GM20431 (cell line): ENCODE measurements around the gene KCNQ1.
"Not testable (repeated sequence)": the region's sequence is repeated elsewhere in the genome, so short reads cannot be mapped to it uniquely, and the experiment has no call there.

Experiments used
- in situ Hi-C: fragments of 300-500 bp; cut with MseI, MboI; formaldehyde crosslinking; loops from one replicate; pipeline ENCODE4 v1.15.0; 2020; ENCODE audit warnings: low sequenced_read_pairs; ENCODE audit not compliant: unreplicated experiment

The KCNQ1 gene

GRCh38 chr11:2590965-2591754 lies 146.4 kb downstream of the KCNQ1 start:
- in situ Hi-C loops = no loop called here

DNA sequence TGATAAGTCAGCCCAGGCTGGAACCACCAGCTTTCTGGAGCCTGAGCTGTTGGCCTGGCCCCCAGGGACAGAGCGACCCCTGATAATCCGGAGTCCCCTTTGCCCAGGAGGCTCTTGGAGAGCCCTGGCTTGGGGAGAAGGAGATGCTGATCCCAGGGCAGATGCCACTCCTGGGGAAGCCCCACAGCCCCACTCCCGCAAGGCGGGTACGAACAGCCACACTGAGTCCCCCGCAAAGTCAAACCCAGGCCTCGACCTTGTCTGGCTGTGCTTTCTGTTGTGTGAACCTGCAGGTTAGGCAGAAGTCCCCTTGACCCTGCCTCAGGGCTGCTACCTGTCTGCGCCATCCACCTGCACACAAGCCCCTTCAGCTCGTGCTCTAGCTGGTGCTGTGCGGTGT lies 147.0 kb downstream of the KCNQ1 start:
- in situ Hi-C loops = no loop called here

GRCh38 chr11:2592559-2593392 lies 148.0 kb downstream of the KCNQ1 start:
- in situ Hi-C loops = no loop called here

GRCh38 chr11:2593393-2593950 lies 148.7 kb downstream of the KCNQ1 start:
- in situ Hi-C loops = no loop called here

- in situ Hi-C loops = no loop called here
These were observed 149.5 kb downstream of the KCNQ1 start for GRCh38 chr11:2594267-2594666.

DNA sequence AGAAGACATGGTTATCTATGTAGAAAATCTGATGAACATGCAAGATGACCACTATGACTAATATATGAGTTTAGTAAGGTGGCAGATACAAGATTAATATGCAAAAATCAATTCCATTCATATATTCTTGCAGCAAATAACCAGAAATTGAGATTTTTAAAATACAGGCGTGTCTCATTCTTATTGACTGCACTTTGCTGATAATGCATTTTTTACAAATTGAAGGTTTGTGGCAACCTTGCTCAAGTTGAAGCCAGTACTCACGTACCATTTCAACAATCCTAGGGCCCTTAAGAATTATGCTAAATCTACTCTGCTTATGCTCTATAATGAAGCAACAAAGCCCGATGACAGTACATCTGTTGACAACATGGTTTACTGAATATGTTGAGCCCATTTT lies 150.4 kb downstream of the KCNQ1 start:
- in situ Hi-C loops = no loop called here

- in situ Hi-C loops = no loop called here
These were observed 154.9 kb downstream of the KCNQ1 start for GRCh38 chr11:2599561-2600189.

DNA sequence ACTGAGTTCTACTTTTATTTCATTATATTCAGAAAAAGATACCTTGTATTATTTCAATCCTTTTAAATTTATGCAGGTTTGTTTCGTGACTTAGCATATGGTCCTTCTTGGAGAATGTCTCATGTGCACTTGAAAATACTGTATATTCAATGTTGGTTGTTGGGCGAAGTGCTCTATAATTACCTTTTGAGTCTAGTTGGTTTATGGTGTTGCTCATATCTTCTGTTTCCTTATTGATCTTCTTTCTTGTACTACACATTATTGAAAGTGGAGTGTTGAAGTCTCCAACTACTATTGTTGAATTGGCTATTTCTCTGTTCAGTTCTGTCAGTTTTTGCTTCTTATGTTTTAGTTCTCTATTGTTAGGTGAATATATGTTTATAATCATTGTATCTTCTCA lies 164.5 kb downstream of the KCNQ1 start:
- in situ Hi-C loops = no loop called here

- in situ Hi-C loops = no loop called here
These were observed 168.2 kb downstream of the KCNQ1 start for GRCh38 chr11:2612884-2613571.

- in situ Hi-C loops = no loop called here
These were observed 177.1 kb downstream of the KCNQ1 start for GRCh38 chr11:2621894-2622293.

DNA sequence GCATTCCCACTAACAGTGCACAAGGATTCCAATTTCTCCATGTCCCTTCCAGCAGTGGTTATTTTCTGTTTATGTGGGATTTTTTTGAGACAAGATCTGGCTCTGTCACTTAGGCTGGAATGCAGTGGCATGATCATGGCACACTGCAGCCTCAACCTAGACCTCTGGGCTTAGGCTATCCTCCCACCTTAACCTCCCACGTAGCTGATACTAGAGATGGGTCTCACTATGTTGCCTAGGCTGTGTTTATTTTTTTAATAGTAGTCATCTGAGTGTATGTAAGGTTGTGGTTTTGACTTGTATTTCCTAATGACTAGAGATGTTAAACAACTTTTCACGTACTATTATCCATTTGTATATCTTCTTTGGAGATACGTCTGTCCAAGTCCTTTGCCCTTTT lies 180.4 kb downstream of the KCNQ1 start:
- in situ Hi-C loops = no loop called here

DNA sequence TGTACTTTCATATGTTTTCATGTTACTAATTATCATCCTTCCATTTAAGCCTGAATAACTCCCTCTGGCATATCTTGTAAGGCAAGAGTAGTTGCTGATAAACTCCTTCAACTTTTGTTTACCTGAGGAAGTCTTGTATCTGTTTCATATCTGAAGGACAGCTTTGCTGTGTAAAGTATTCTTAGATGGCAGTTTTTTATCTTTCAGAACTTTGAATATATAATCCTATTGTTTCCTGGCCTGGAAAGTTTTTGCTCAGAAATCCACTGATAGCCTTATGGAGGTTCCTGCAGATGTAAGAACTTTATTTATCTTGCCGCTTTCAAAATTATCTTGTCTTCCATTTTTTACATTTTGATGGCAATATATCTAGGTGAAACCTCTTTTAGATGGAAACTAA lies 185.9 kb downstream of the KCNQ1 start:
- in situ Hi-C loops = no loop called here

GRCh38 chr11:2631161-2631560 lies 186.4 kb downstream of the KCNQ1 start:
- in situ Hi-C loops = no loop called here

DNA sequence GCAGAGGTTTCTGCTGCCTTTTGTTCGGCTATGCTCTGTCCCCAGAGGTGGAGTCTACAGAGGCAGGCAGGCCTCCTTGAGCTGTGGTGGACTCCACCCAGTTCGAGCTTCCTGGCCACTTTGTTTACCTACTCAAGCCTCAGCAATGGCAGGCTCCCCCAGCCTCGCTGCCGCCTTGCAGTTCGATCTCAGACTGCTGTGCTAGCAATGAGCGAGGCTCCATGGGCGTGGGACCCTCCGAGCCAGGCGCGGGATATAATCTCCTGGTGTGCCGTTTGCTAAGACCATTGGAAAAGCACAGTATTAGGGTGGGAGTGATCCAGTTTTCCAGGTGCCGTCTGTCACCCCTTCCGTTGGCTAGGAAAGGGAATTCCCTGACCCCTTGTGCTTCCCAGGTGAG lies 195.0 kb downstream of the KCNQ1 start:
- in situ Hi-C loops = not testable (repeated sequence)

DNA sequence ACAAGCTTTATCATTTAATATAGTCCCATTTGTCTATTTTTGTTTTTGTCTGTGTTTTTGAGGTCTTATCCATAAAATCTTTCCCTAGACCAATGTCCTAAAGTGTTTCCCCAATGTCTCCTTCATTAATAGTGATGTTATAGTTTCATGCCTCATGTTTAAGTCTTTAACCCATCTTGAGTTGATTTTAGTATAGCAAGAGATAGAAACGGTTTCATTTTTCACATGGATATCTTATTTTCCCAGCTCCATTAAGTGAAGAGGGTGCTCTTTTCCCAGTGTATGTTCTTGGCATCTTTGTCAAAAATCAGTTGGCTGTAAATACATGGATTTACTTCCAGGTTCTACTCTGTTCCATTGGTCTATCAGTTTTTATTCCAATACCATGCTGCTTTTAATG lies 196.8 kb downstream of the KCNQ1 start:
- in situ Hi-C loops = no loop called here

DNA sequence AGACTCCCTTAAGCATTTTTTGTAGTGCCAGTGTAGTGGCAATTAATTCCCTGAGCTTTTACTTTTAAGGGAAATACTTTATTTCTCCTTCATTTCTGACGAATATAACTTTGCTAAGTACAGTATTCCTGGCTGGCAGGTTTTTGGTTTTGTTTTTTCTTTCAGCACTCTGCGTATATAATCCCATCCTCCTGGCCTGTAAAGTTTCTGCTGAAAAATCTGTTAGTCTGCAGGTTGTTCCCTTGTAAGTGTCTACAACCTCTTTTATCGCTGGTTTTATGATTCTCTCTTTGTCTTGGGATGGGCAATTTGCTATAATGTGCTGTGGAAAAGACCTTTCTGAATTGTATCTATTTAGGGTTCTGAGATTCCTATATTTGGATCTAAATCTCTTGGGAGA lies 198.9 kb downstream of the KCNQ1 start:
- in situ Hi-C loops = no loop called here

DNA sequence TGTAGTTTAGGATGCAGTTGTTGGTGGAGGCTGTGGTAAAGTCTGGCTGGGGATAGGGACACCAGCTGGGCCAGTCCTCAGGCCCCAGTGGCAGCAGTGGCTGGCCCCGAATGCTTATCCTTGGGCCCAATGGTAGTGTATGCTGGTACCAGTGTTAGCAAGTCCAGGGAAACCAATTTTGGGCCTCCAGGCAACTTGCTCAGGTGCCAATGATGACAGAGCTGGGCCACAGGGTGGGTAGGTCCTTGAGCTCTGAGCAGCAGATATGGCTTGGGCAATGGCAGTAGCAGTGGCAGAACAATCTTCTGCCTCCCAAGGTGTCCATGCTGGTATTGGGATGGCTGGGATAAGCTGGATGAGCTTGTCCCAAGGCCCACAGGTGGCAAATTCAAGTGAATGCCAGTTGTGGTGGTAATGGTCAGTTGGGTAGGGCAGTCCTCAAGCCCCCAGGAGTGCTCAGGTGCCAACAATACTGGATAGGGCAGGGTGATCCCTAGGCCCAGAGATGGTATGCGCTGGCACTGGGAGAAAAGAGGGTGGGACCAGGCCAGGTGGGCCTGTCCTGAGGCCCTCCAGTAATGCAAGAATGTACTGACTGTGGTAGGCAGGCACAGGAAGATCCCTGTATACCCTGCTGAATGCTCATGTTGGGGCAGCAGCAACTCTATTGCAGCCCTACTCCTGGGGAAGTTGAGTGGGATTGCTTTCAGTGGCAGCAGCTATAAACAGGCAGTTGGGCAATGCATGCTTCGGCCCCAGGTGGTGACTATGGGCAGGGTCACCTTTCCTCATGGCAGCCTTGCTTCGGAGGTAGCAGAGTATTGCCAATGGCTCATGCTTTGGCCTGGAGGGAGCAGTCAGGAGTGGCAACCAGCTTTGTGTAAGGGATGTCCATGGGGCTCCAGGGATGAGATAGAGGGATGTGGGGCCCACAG lies 200.3 kb downstream of the KCNQ1 start:
- in situ Hi-C loops = no loop called here

- in situ Hi-C loops = no loop called here
These were observed 200.9 kb downstream of the KCNQ1 start for GRCh38 chr11:2645779-2646118.

- in situ Hi-C loops = no loop called here
These were observed 202.4 kb downstream of the KCNQ1 start for GRCh38 chr11:2647167-2647566.
